Stimulated activated naive CD8-positive, alpha-beta T cell treated with anti-CD3 and anti-CD28 coated beads, Interleukin-15, amount 100 ng/mL, for 72 hours (primary cell): ENCODE measurements around the gene AHR.
"Not testable (repeated sequence)": the region's sequence is repeated elsewhere in the genome, so short reads cannot be mapped to it uniquely, and the experiment has no call there.

Experiments used
- ATAC-seq: fragments of 150-1000 bp; cut with Tn5 transposase; 2 replicates; pipeline ENCODE4 v1.10.0; 2021; ENCODE audit warnings: mild to moderate bottlenecking, moderate library complexity
- DNase-seq, 2 donors: peaks; one replicate each; pipeline ENCODE4 v3.0.0; 2021 to 2022
- H3K27ac Mint-ChIP-seq, 2 donors: one replicate each; pipeline ENCODE4 v1.8.0; 2022; ENCODE audit warnings: mild to moderate bottlenecking in 2 of 2, mixed read lengths in 2 of 2, moderate library complexity in 2 of 2
- H3K27me3 Mint-ChIP-seq: one replicate; pipeline ENCODE4 v1.8.0; 2022; ENCODE audit warnings: mixed read lengths
- H3K4me1 Mint-ChIP-seq: one replicate; pipeline ENCODE4 v1.8.0; 2022; ENCODE audit warnings: mild to moderate bottlenecking, mixed read lengths
- H3K4me3 Mint-ChIP-seq, 2 donors: one replicate each; pipeline ENCODE4 v1.8.0; 2022; ENCODE audit warnings: mild to moderate bottlenecking in 2 of 2, mixed read lengths in 2 of 2, moderate library complexity in 1 of 2
- H3K9me3 Mint-ChIP-seq, 2 donors: one replicate each; pipeline ENCODE4 v1.8.0; 2022; ENCODE audit warnings: mixed read lengths in 2 of 2

Gene AHR

GRCh38 chr7:17371671-17372524, 73.4 kb downstream of the AHR start:
- ATAC-seq = no peak
- DNase-seq = no peak
- Mint-ChIP-seq H3K9me3 (no peaks in the 10 kb centered on the region), H3K27me3 (peaks cover 8% of the 10 kb centered on the region), H3K4me3 (no peak overlapping the region), H3K27ac (no peak overlapping the region), H3K4me1 (no peaks in the 10 kb centered on the region)

- no peak overlapping the region for H3K4me3 Mint-ChIP-seq
- ATAC-seq = no peak
- H3K4me1 Mint-ChIP-seq = no peaks in the 10 kb centered on the region
These were observed 75.7 kb downstream of the AHR start for GRCh38 chr7:17374157-17374556.

DNA sequence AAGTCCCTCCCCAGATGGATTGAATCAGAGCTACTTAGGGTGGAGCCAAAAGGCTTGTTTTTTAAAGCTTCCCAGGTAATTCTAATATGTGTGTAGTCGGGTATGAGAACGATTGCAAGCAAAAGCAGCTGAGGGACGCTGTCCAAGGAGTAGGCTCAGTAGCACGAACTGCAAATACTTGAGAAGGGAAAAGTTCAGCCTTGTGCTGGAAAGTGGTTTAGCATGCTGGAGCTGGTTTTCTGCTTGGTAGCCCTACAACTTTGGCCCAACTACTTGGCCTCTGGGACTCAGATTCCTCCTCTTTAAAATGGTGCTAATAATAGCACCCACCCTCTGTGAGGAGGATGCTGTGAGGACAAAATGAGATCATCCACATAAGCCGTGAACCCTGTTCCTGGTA, 76.2 kb downstream of the AHR start:
- H3K27ac Mint-ChIP-seq = no peak overlapping the region
- peaks cover 13% of the 10 kb centered on the region for H3K27me3 Mint-ChIP-seq
- H3K4me1 Mint-ChIP-seq = no peaks in the 10 kb centered on the region

More at GRCh38 chr7:17374157-17374556, 75.7 kb downstream of the AHR start:
- H3K9me3 Mint-ChIP-seq = no peaks in the 10 kb centered on the region
- H3K27ac Mint-ChIP-seq = no peak overlapping the region
- no peak for DNase-seq
- H3K27me3 Mint-ChIP-seq = peaks cover 8% of the 10 kb centered on the region

GRCh38 chr7:17376595-17376994, 78.1 kb downstream of the AHR start:
- DNase-seq (no peak), ATAC-seq (no peak)
- H3K4me3 Mint-ChIP-seq = no peak overlapping the region
- no peaks in the 10 kb centered on the region for H3K4me1 Mint-ChIP-seq
- H3K27ac Mint-ChIP-seq = peak overlapping the region in 1 of 2 donors; percentile 27
- peaks cover 23% of the 10 kb centered on the region for H3K27me3 Mint-ChIP-seq
- no peaks in the 10 kb centered on the region for H3K9me3 Mint-ChIP-seq

More for the DNA sequence above, 76.2 kb downstream of the AHR start:
- DNase-seq (no peak), ATAC-seq (no peak)
- Mint-ChIP-seq H3K4me3 (no peak overlapping the region), H3K9me3 (no peaks in the 10 kb centered on the region)

GRCh38 chr7:17380736-17381662, 82.5 kb downstream of the AHR start:
- Mint-ChIP-seq H3K4me3 (no peak overlapping the region), H3K27ac (no peak overlapping the region), H3K27me3 (peaks cover 15% of the 10 kb centered on the region), H3K4me1 (no peaks in the 10 kb centered on the region), H3K9me3 (no peaks in the 10 kb centered on the region)
- DNase-seq = no peak
- ATAC-seq = no peak

DNA sequence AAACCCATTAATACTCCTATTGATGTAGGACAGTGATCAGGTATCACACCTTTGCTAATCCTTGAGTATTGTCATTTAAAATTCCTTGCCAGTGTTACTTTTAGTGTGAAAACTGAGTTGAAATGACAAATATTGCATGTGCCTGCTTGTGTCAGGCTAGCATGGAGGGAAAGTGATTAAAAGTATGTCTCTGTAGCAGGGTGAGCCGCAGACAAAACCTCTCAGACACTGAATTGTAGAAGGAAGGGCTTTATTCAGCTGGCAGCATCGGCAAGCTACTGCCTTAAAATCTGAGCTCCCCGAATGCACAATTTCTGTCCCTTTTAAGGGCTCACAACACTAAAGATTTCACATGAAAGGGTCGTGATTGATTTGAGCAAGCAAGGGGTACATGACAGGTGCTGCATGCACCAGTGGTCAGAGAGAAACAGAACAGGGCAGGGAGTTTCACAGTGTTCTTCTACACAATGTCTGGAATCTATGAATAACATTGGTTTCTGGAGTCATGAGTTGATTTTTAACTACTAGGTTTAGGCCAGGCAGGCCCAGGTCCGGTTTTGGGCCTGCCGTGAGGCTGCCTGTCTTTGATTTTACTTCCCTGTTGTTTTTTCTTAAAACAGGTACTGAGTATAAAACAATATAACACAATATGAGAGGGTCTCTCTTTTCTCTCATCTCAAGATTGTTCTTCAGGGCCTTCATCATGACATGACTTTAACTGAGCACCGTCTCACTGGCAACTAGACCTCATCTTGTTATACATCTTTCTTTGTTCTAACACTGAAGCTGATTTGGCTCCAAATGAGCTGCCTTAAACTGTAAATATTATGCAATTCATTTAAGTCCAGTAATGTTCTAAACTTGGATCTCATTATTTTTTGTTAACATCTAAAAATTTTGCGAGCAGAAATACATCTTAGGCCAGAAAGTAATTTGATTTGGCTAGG, 84.2 kb downstream of the AHR start:
- peaks cover 15% of the 10 kb centered on the region for H3K27me3 Mint-ChIP-seq
- H3K9me3 Mint-ChIP-seq, H3K4me3 Mint-ChIP-seq, DNase-seq, H3K27ac Mint-ChIP-seq, ATAC-seq, H3K4me1 Mint-ChIP-seq: not testable (repeated sequence)

GRCh38 chr7:17384400-17384799, 85.9 kb downstream of the AHR start:
- DNase-seq (no peak), ATAC-seq (no peak)
- Mint-ChIP-seq H3K27me3 (peaks cover 14% of the 10 kb centered on the region), H3K9me3 (no peaks in the 10 kb centered on the region), H3K27ac (peak overlapping the region in 1 of 2 donors; percentile 23), H3K4me3 (no peak overlapping the region), H3K4me1 (no peaks in the 10 kb centered on the region)

DNA sequence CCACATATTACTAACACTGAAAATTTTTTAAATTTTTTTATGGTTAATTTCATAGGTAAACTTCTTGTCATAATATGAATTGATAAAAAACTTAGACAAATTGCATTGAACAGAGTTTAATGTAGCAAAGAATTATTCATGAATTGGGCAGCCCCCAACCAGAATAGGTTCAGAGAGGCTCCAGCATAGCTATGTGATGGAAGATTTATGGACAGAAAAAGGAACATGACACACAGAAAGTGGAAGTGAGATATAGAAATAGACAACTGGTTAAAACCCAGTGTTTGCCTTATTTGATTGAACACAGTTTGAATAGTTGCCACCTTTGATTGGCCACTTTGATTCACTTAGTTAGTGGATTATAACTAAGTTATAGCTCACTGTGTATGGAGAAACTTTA, 87.2 kb downstream of the AHR start:
- no peaks in the 10 kb centered on the region for H3K9me3 Mint-ChIP-seq
- no peaks in the 10 kb centered on the region for H3K4me1 Mint-ChIP-seq
- H3K27me3 Mint-ChIP-seq = peaks cover 15% of the 10 kb centered on the region
- no peak overlapping the region for H3K4me3 Mint-ChIP-seq
- no peak overlapping the region for H3K27ac Mint-ChIP-seq
- ATAC-seq (no peak), DNase-seq (no peak)

GRCh38 chr7:17390392-17390791, 91.9 kb downstream of the AHR start:
- H3K9me3 Mint-ChIP-seq = peaks cover 17 to 34% of the 10 kb centered on the region in 2 donors
- no peak for ATAC-seq

DNA sequence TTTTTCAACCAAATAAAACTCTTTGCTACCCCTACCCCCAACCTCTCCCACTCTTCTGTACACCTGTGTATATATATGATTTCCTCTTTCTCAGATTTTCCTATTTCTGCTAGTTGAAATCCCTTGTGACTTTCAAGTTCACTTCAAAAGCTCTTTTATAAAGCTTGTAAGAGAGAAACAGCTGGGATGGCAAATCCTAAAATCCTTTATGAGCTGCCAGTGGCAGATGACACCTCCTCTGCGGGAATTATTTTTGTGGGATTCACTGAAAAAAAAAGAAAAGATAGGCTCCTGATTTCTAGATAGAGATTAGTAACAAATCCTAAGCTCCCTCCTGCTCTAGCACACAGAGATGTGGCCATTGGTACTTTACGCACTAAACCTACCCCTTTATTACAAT, 92.9 kb downstream of the AHR start:
- no peaks in the 10 kb centered on the region for H3K4me1 Mint-ChIP-seq
- ATAC-seq = no peak
- peaks cover 17 to 36% of the 10 kb centered on the region in 2 donors for H3K9me3 Mint-ChIP-seq
- H3K27me3 Mint-ChIP-seq = peaks cover 30% of the 10 kb centered on the region
- H3K4me3 Mint-ChIP-seq = no peak overlapping the region
- DNase-seq = no peak
- H3K27ac Mint-ChIP-seq = no peak overlapping the region

More at GRCh38 chr7:17390392-17390791, 91.9 kb downstream of the AHR start:
- Mint-ChIP-seq H3K4me1 (no peaks in the 10 kb centered on the region), H3K27ac (no peak overlapping the region), H3K4me3 (no peak overlapping the region), H3K27me3 (peaks cover 30% of the 10 kb centered on the region)
- no peak for DNase-seq

GRCh38 chr7:17392846-17393245, 94.4 kb downstream of the AHR start:
- no peak overlapping the region for H3K4me3 Mint-ChIP-seq
- H3K27ac Mint-ChIP-seq = peak overlapping the region in 1 of 2 donors; percentile 67
- no peak for ATAC-seq
- peaks cover 17 to 36% of the 10 kb centered on the region in 2 donors for H3K9me3 Mint-ChIP-seq
- DNase-seq = no peak
- no peaks in the 10 kb centered on the region for H3K4me1 Mint-ChIP-seq
- peaks cover 30% of the 10 kb centered on the region for H3K27me3 Mint-ChIP-seq

- not testable (repeated sequence) for H3K4me3 Mint-ChIP-seq, H3K4me1 Mint-ChIP-seq, DNase-seq, ATAC-seq, H3K27ac Mint-ChIP-seq
- Mint-ChIP-seq H3K9me3 (peaks cover 17 to 36% of the 10 kb centered on the region in 2 donors), H3K27me3 (peaks cover 27% of the 10 kb centered on the region)
These were observed 96.1 kb downstream of the AHR start for GRCh38 chr7:17394563-17394962.
